ENCODE data around the gene PTPRE. TPM values are rescaled to one million over a fixed set of nuclear protein-coding genes. Genes with fewer than 3 reads are reported as not detected.

Gene PTPRE
- total RNA-seq, 1 experiment from 2014 or later = 0.70 TPM

DNA sequence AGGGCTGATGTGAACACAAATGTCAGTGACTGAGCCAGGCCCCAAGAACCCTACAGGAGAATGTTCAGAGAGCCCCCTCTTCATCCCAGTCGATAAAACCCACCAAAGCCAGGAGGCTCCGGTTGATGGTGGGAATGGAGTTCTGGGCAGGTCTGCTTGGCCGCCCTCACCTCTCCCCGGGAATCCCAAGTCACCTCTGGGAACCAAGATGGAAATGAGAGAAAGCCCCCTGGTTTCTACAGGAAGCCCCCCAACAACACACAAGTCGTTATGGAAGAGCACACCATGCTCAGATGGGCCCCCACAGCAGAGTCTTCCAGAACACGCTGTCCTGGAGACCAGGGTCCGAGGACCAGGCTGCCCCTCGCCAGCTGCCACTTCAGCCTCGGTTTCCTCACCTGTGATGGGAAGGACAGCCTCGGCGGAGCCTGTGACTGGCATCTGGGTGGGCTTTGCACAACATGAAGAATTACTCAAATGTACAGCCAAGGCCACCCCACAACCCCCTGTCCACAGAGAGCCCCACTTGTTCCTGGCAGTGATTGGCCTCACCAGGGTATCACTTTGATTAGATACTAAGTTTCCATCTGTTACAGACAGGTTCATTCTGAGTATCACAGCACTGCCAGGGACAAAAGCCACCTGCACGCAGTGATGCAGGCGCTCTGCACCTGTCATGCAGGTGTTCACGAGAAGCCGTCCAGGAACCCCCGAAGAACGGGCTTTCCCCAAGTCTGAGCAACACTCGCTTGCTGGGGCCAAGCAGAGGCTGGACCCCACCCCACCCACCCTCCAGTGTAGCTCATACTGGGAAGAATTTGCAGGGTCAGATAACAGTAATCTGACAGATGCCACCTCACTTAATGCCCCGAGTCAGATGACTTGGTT, 161.7 kb downstream of the PTPRE start:
- Mint-ChIP-seq H3K27ac (no peak overlapping the region), H3K9me3 (peaks cover 5% of the 10 kb centered on the region in 2 experiments; a peak in 2 of 5 replicates), H3K36me3 (ENCODE audit: insufficient read depth in 1 of 3, low read depth in 3 of 3) (peaks cover 4 to 8% (median 6%) of the 10 kb centered on the region in 3 experiments; a peak in 6 of 7 replicates), H3K27me3 (ENCODE audit: low read depth) (peaks cover 11% of the 10 kb centered on the region), H3K4me3 (no peak overlapping the region), H3K4me1 (peaks cover 15 to 16% of the 10 kb centered on the region in 2 experiments)
- no peak overlapping the region for H3K18ac ChIP-seq (ENCODE audit: insufficient read length, low read depth, low read length)
- no peaks in the 10 kb centered on the region for H3K79me2 ChIP-seq (ENCODE audit: insufficient read depth, low read length)
- no peak overlapping the region for H2BK15ac ChIP-seq (ENCODE audit: low read depth, low read length)
- TF ChIP-seq, protein P1, sequence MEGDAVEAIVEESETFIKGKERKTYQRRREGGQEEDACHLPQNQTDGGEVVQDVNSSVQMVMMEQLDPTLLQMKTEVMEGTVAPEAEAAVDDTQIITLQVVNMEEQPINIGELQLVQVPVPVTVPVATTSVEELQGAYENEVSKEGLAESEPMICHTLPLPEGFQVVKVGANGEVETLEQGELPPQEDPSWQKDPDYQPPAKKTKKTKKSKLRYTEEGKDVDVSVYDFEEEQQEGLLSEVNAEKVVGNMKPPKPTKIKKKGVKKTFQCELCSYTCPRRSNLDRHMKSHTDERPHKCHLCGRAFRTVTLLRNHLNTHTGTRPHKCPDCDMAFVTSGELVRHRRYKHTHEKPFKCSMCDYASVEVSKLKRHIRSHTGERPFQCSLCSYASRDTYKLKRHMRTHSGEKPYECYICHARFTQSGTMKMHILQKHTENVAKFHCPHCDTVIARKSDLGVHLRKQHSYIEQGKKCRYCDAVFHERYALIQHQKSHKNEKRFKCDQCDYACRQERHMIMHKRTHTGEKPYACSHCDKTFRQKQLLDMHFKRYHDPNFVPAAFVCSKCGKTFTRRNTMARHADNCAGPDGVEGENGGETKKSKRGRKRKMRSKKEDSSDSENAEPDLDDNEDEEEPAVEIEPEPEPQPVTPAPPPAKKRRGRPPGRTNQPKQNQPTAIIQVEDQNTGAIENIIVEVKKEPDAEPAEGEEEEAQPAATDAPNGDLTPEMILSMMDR (conservative IDR thresholded peaks at IDR 0.05) = no peak
- no peaks in the 10 kb centered on the region for H3K23me2 ChIP-seq (ENCODE audit: insufficient read length, low read depth, low read length, poor library complexity, severe bottlenecking)
- no peak overlapping the region for H4K91ac ChIP-seq (ENCODE audit: insufficient read length, low read depth, low read length)
- no peak overlapping the region for H2BK12ac ChIP-seq (ENCODE audit: insufficient read length, low read depth, low read length)
- H3K9me3 ChIP-seq (ENCODE audit: control insufficient read depth, low read depth, low read length) = no peaks in the 10 kb centered on the region
- no peak for DNase-seq
- H3K4me2 ChIP-seq (ENCODE audit: insufficient read depth, insufficient read length, low read length) = no peak overlapping the region
- no peak overlapping the region for H3K27ac ChIP-seq (ENCODE audit: insufficient read length, low read depth, low read length)
- no peak overlapping the region for H4K8ac ChIP-seq (replicated peaks; ENCODE audit: insufficient read length, low read depth, low read length)
- no peak overlapping the region for H4K5ac ChIP-seq (ENCODE audit: insufficient read length, low read depth, low read length)
- H3T11ph ChIP-seq (ENCODE audit: low read length) = no peak overlapping the region
- H4K20me1 ChIP-seq (ENCODE audit: control insufficient read depth, insufficient read depth, insufficient read length) = no peaks in the 10 kb centered on the region
- no peaks in the 10 kb centered on the region for H3K4me1 ChIP-seq (ENCODE audit: insufficient read depth, low read length)
- no peak overlapping the region for H3K4ac ChIP-seq (ENCODE audit: low read depth, low read length)
- H3K27me3 ChIP-seq (ENCODE audit: insufficient read depth, low read length) = no peaks in the 10 kb centered on the region
- H3K23ac ChIP-seq (ENCODE audit: insufficient read length, low read depth, low read length) = no peak overlapping the region
- no peak overlapping the region for H3K9ac ChIP-seq (ENCODE audit: extremely low read depth, insufficient read length, low read length)
- H2AFZ ChIP-seq (ENCODE audit: low read length) = no peak overlapping the region
- no peaks in the 10 kb centered on the region for H3K79me1 ChIP-seq (ENCODE audit: insufficient read depth, low read depth, low read length, poor library complexity, severe bottlenecking)
- H2AK5ac ChIP-seq (ENCODE audit: insufficient read length, low read length) = no peak overlapping the region
- no peak overlapping the region for H3K56ac ChIP-seq (ENCODE audit: insufficient read length, low read depth, low read length)
- H2BK20ac ChIP-seq (ENCODE audit: low read depth, low read length, poor library complexity, severe bottlenecking) = no peak overlapping the region
- no peak overlapping the region for H3K14ac ChIP-seq (ENCODE audit: insufficient read depth, low read length)
- H2BK5ac ChIP-seq (ENCODE audit: insufficient read length, low read length) = no peak overlapping the region
- H2BK120ac ChIP-seq (ENCODE audit: low read depth, low read length, poor library complexity, severe bottlenecking) = no peak overlapping the region
- no CpG with 5 or more reads among the region's 19 CpGs for WGBS (ENCODE audit: extremely low coverage, insufficient read length, low lambda C conversion rate)

All from H9 (cell line).